Myocyte (in vitro differentiated cells): ENCODE measurements around the gene ANKRD9. TPM values are rescaled to one million over a fixed set of nuclear protein-coding genes. Genes with fewer than 3 reads are reported as not detected.

Experiments used
- DNase-seq: peaks from one replicate; pipeline ENCODE4 v3.0.0-alpha.2; 2012; ENCODE audit warnings: low read depth
- total RNA-seq: library from RNA; depleted of rRNA; stranded (reverse); fragments of >200 nt; gene quantifications from 2 replicates; pipeline ENCODE4 v1.2.3, GENCODE V29; 2014

The ANKRD9 gene
- total RNA-seq, 1 donor from 2014 or later: 101 TPM

DNA sequence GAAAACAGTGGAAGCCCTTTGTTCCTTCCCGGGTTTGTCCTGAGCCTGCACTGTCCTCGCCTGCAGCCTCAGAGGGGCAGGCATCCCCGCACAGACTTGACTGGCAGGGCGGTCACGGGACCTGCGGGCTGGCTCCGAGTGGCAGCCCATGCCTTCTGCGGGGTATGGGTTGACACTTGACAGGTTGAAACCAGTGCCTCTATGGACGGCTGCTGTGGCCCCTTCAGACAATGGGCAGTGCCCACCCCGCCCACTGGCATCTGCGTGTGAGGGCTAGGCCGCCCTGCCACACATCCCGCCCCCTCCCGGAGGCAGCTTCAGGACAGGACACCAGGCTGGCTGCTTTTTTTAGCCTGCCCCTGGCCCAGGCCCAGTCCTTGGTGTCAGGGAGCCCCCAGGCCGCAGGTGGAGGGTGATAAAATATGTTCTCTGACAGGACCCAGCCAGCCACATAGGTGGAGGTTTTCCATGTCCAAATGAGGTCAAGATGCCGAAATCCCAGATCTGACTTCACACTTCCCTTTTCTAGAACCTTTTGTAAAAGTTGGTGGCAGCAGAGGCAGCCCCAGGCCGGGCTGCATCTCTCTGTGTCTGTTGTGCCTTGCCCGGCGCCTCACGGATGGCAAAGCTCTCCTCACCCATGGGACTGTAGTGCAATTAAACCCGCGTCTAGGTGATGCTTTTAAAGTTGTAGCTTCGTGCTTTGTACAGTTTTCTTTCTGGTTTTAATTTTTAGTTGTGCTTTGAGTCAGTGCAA, 10.0 kb downstream of the ANKRD9 start:
- peak; percentile 44 for DNase-seq

GRCh38 chr14:102498678-102499265, 10.8 kb downstream of the ANKRD9 start:
- no peak for DNase-seq

GRCh38 chr14:102497998-102498677, 11.4 kb downstream of the ANKRD9 start:
- DNase-seq: no peak

DNA sequence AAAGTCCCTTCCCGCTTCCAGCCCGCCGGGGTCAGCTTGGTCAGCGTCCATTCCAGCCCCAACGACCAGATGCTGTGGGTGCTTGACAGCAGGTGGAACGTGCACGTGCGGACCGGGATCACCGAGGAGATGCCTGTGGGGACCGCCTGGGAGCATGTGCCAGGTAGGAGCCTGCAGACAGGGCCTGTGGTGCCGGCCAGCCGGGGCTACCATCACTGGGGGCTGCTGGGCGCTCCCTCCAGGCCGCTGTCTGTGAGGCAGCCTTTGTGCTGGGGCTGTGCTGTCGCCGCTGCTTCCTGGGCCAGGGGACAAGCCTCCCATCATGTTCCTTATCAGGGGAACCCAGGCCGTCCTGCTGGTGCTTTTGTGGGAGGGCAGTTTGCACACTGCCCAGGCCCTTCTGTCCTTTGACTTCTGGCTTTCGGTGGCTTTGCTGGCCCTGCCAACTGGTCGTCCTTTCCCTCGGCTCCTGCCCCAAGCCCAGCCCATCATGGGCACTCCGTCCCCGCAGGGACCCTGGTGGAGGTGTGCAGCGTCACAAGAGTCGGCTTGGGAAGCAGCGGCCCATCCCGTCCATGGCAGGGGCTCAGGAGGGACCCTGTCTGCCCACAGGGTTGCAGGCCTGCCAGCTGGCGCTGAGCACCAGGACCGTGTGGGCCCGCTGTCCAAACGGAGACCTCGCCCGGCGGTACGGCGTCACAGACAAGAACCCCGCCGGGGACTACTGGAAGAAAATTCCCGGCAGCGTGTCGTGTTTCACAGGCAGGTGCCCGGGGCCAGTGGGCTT, 12.4 kb downstream of the ANKRD9 start:
- DNase-seq: no peak

DNA sequence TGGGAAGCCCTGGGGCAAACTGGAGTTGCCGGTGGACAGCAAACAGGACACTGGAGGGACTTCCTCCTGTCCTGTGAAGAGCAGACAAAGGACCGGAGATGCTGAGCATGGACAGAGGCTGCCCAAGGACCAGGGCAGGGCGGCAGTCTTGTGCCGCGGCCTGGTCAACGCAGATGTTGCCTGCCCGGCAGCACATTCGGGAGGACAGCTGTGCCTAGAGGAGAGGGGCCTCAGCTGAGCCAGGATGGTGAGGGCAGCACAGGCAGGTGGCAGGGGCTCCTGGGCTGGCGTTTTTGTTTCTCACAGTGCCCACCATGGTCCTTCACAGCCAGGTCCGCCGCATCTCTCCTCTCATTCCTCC, 13.3 kb downstream of the ANKRD9 start:
- no peak for DNase-seq

GRCh38 chr14:102495491-102496330, 13.9 kb downstream of the ANKRD9 start:
- DNase-seq: no peak

DNA sequence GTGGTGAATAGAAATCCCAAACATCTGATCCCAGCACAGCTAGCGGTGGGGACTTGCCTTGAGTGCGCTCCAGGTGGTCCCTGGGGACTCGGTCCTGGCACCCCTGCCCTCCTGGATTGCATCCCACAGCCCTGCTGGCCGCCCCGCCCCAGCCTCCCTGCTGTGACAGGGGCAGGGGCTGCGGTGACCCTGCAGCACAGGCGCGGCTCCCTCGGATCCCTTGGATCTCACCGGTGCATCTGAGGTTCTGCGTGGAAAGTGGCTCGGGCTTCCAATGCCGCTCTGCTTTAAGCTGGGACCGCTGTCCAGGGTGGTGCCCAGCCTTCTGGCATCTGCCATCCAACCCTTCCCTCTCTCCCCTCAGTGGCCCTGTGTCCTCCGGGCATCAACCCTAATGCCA, 16.0 kb downstream of the ANKRD9 start:
- no peak for DNase-seq

DNA sequence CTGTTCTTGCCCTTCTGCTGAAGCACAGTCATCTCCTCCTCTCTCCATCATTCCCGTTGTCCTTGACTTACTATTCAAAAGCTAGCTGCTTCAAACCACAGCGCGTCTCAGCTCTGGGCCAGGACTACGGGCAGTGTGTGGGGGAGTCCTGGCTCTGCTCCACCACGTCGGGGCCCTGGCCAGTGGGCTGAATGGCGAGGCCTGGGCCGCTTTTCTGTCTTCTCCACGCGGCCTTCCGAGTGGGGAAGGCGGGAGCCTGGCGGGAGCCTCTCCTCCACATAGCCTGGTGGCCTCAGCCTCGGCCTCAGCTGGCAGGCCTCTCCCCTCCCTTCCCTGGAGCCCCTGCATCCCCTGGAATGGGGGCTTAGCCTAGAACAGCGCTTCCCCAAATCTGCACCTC, 16.5 kb downstream of the ANKRD9 start:
- no peak for DNase-seq

DNA sequence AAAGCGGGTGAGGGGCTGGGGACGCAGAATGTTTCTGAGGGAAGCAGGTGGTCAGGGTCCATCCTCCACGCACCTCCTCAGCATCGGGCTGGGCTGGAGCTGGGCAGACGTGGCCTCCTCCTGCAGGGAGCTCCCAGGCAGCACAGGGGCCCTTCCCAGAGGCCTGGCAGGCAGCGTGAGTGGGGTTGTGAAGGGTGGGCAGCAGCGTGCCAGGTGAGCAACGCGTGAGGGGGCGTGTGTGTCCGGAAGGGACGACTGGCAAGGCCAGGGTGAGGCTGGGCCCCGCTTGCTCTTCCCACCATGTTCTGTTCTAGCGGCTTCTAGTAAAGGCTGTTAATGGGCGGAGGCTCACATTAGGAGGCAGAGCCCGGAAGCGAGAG, 17.1 kb downstream of the ANKRD9 start:
- DNase-seq: no peak

DNA sequence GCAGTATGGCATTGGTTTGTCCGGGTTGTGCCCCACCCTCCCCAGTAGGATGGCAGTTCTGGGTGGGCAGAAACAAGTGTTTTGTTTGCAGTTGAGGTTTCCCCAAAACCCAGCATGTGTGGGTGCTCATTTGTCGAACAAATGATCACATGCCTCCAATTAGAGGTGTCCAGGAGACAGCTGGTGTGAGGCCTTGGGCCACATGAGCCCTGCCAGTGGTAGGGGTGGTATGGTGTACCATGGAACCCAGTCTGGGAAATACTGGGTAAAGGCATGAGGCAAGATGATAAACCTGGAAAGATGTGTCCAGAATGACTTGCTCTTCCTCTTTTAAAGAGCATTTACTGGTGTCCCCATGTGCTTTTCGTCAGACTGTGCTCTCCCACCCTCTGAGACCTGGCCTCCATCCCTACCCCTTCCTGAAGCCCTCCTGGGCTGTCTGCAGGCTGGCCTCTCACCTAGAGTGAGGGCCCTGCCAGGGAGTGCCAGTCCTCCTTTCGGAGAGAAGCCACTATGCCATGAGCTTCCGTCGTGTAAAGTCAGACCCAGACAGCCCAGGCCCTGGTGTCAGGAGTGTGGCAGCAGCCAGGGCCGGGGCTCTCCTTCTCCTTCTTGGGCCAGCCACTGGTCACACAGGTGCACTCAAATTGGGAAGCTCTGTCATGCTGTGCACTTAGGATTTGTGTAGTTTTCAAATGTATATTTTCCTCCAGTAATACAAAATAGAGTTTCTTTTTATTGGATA, 17.6 kb downstream of the ANKRD9 start:
- DNase-seq: peak; percentile 55

DNA sequence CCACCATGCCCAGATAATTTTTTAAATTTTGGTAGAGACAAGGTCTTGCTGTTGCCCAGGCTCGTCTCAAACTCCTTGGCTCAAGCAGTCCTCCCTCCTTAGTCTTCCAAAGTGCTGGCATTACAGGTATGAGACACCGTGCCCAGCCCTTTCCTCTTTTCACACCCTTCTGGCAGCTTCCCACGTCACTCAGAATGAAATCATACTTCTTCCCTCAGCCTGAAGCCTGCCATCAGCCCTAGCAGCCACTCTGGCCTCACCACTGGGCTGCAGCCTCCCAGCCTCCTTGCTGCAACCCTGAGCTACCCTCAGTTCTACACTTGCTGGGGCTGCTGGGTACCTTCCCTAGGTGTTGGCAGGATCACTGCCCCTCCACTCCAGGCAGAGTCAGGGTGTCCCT, 18.2 kb downstream of the ANKRD9 start:
- DNase-seq: no peak

DNA sequence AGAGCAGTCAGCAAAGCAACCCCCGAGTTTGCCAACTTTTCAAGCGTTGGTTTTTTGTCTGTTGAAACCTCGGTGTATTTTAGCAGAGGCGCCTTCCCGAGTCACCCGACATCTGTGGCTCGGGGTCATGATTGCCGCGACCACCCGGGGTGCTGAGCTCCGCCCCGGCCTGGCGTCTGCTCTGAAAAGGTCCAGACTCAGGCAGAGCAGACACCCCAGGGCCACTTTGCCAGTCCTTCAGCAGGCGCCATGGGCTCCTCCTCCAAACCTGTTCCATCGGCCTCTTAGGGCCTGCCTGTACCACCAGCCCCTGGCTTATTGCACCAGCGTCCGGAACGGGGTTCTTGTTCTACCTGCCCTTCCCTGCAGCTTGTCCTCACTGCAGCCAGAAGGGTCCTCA, 19.1 kb downstream of the ANKRD9 start:
- DNase-seq: no peak

- no peak for DNase-seq
Measured at GRCh38 chr14:102487204-102487577, 22.4 kb downstream of the ANKRD9 start.

DNA sequence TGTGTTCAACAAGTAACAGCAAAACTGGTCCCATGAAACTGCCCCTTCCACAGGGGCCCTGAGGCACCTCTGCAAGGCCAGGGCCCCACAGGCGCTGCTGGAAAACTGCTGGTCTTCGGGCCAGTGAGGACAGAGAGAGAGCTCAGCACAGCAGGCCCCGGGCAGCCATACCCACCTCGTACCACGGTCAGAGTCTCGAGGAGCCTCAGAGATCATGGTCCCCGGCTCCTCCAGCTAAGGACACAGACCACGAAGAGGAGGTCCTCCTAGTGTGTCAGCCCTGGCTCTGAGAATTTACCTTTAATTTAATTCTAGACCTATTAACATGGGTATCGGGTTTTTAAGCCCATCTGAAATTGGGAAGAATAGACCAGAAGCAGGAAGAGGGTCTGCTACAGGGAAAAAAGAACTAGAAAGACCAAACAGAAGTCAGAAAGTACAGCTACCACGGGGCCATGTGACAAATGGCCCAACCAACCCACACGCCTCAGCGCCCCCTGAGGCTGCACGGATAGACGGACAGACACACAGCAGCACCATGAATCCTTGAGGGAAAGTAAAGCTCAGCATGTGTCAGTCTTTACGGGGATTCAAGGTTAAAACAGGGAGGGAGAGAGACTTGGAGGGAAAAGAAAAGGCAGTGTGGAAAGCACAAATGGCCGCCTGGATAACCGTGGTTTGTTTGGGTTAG, 22.9 kb downstream of the ANKRD9 start:
- DNase-seq: no peak

GRCh38 chr14:102485693-102486512, 23.7 kb downstream of the ANKRD9 start:
- DNase-seq: no peak

- no peak for DNase-seq
Measured at GRCh38 chr14:102484316-102484715, 25.3 kb downstream of the ANKRD9 start.

- DNase-seq: no peak
Measured at GRCh38 chr14:102481791-102482238, 27.8 kb downstream of the ANKRD9 start.

DNA sequence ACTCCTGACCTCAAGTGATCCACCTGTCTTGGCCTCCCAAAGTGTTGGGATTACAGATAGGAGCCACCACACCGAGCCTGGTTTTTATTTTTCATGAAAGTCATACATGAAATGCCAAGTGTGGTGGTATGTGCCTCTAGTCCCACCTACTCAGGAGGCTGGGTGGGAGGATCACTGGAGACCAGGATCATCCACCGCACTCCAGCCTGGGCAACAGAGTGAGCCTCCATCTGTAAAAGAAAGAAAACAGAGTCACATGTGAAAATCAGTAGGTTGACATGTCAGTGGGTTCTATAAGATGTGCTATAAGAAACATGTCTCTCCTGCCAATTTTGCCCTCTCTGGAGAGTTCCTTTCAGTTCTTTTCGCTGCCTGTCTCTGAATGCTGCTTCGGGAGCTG, 28.2 kb downstream of the ANKRD9 start:
- DNase-seq: no peak

- peak; percentile 49 for DNase-seq
Measured at GRCh38 chr14:102479777-102480176, 29.8 kb downstream of the ANKRD9 start.
